Peyer's patch (tissue), 4 donors: Measurements from ENCODE around the gene TNRC6A. TPM values are rescaled to one million over a fixed set of nuclear protein-coding genes. Genes with fewer than 3 reads are reported as not detected.
"Not testable (repeated sequence)": the region's sequence is repeated elsewhere in the genome, so short reads cannot be mapped to it uniquely, and the experiment has no call there.

Experiments
- DNase-seq, 3 donors: peaks; one replicate each; pipeline ENCODE4 v3.0.0-alpha.2; 2017 to 2019
- H3K27ac ChIP-seq, 4 donors: fragments of 200-600 bp; sonication (generic); one replicate each; pipeline ENCODE4 v1.5.1; 2016 to 2019
- H3K27me3 ChIP-seq, 2 donors: fragments of 200-600 bp; sonication (generic); one replicate each; pipeline ENCODE4 v1.5.1; 2019
- H3K36me3 ChIP-seq, 3 donors: fragments of 200-600 bp; sonication (generic); one replicate each; pipeline ENCODE4 v1.5.1; 2016 to 2019
- H3K4me1 ChIP-seq, 4 donors: fragments of 200-600 bp; sonication (generic); one replicate each; pipeline ENCODE4 v1.5.1; 2016 to 2019
- H3K4me3 ChIP-seq, 4 donors: fragments of 200-600 bp; sonication (generic); 1 replicate in 3 of 4; 2 replicates in 1 of 4; pipeline ENCODE4 v1.5.1; 2016 to 2019; ENCODE audit warnings: mild to moderate bottlenecking in 1 of 4
- H3K9me3 ChIP-seq, 4 donors: fragments of 200-600 bp; sonication (generic); one replicate each; pipeline ENCODE4 v1.5.1; 2016 to 2019; ENCODE audit warnings: mild to moderate bottlenecking in 1 of 4
- CTCF ChIP-seq, 6 experiments: fragments of 450-650 bp in 4 of 6; fragments of 200-600 bp in 2 of 6; sonication (generic) in 1 of 6; IDR thresholded peaks; one replicate each; pipeline ENCODE4 v1.5.1; 2017 to 2019; ENCODE audit warnings: antibody characterized with exemption in 6 of 6, mild to moderate bottlenecking in 3 of 6, moderate library complexity in 1 of 6
- POLR2A ChIP-seq, 2 donors: fragments of 450-650 bp; IDR thresholded peaks; one replicate each; pipeline ENCODE4 v1.5.1; 2017; ENCODE audit warnings: antibody characterized with exemption in 2 of 2, mild to moderate bottlenecking in 2 of 2, moderate library complexity in 2 of 2
- total RNA-seq, 4 donors: library from RNA; depleted of rRNA; stranded (reverse); fragments of >200 nt; gene quantifications; one replicate each; pipeline ENCODE4 v1.1.0, GENCODE V29; 2016

TNRC6A gene
- total RNA-seq, 4 donors from 2014 or later, result 47.3 to 316 (median 85.5) TPM

- H3K9me3 ChIP-seq, result no peaks in the 10 kb centered on the region
- no peak overlapping the region for H3K27ac ChIP-seq
- peaks cover 0 to 96% (median 2%) of the 10 kb centered on the region in 3 donors for H3K36me3 ChIP-seq
- TF ChIP-seq POLR2A (IDR thresholded peaks at IDR 0.05) (no peak), CTCF (IDR thresholded peaks at IDR 0.05) (no peak)
- H3K27me3 ChIP-seq, result no peaks in the 10 kb centered on the region
- no peak overlapping the region for H3K4me3 ChIP-seq
- H3K4me1 ChIP-seq, result no peaks in the 10 kb centered on the region
- no peak for DNase-seq
Observed at GRCh38 chr16:24807301-24807700, 77.8 kb downstream of the TNRC6A start.

- peaks cover 0 to 96% (median 2%) of the 10 kb centered on the region in 3 donors for H3K36me3 ChIP-seq
- no peak overlapping the region for H3K4me3 ChIP-seq
- no peak for DNase-seq
- TF ChIP-seq CTCF (IDR thresholded peaks at IDR 0.05), result no peak
- TF ChIP-seq POLR2A (IDR thresholded peaks at IDR 0.05), result no peak
- no peaks in the 10 kb centered on the region for H3K27me3 ChIP-seq
- H3K4me1 ChIP-seq, result no peaks in the 10 kb centered on the region
- H3K9me3 ChIP-seq, result no peaks in the 10 kb centered on the region
- H3K27ac ChIP-seq, result no peak overlapping the region
Observed at GRCh38 chr16:24810951-24811843, 81.7 kb downstream of the TNRC6A start.

GRCh38 chr16:24812813-24813212, 83.4 kb downstream of the TNRC6A start:
- not testable (repeated sequence) for H3K27ac ChIP-seq, H3K4me1 ChIP-seq, DNase-seq

GRCh38 chr16:24815021-24815420, 85.6 kb downstream of the TNRC6A start:
- TF ChIP-seq POLR2A (IDR thresholded peaks at IDR 0.05) (no peak), CTCF (IDR thresholded peaks at IDR 0.05) (no peak)
- Histone ChIP-seq H3K36me3 (peaks cover 0 to 96% (median 2%) of the 10 kb centered on the region in 3 donors), H3K27ac (no peak overlapping the region), H3K27me3 (no peaks in the 10 kb centered on the region), H3K4me1 (no peaks in the 10 kb centered on the region), H3K4me3 (no peak overlapping the region), H3K9me3 (no peaks in the 10 kb centered on the region)
- DNase-seq, result no peak

More at GRCh38 chr16:24812813-24813212, 83.4 kb downstream of the TNRC6A start:
- H3K27me3 ChIP-seq, H3K4me3 ChIP-seq, H3K9me3 ChIP-seq: not testable (repeated sequence)
- peaks cover 0 to 96% (median 2%) of the 10 kb centered on the region in 3 donors for H3K36me3 ChIP-seq

- DNase-seq, result no peak
- Histone ChIP-seq H3K4me1 (no peaks in the 10 kb centered on the region), H3K27me3 (no peaks in the 10 kb centered on the region), H3K36me3 (peaks cover 0 to 96% (median 0%) of the 10 kb centered on the region in 3 donors), H3K27ac (no peak overlapping the region), H3K4me3 (no peak overlapping the region), H3K9me3 (no peaks in the 10 kb centered on the region)
- TF ChIP-seq CTCF (IDR thresholded peaks at IDR 0.05), result no peak
- TF ChIP-seq POLR2A (IDR thresholded peaks at IDR 0.05), result no peak
Observed at GRCh38 chr16:24816688-24817087, 87.2 kb downstream of the TNRC6A start.

- Histone ChIP-seq H3K36me3 (peaks cover 0 to 93% (median 0%) of the 10 kb centered on the region in 3 donors), H3K4me3 (no peak overlapping the region), H3K27ac (no peak overlapping the region), H3K9me3 (no peaks in the 10 kb centered on the region), H3K27me3 (no peaks in the 10 kb centered on the region), H3K4me1 (no peaks in the 10 kb centered on the region)
- TF ChIP-seq POLR2A (IDR thresholded peaks at IDR 0.05), result no peak
- TF ChIP-seq CTCF (IDR thresholded peaks at IDR 0.05), result no peak
- no peak for DNase-seq
Observed at GRCh38 chr16:24819462-24820040, 90.1 kb downstream of the TNRC6A start.
